Measurements from ENCODE around the gene DIRAS1.

DIRAS1 gene, protein sequence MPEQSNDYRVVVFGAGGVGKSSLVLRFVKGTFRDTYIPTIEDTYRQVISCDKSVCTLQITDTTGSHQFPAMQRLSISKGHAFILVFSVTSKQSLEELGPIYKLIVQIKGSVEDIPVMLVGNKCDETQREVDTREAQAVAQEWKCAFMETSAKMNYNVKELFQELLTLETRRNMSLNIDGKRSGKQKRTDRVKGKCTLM

GRCh38 chr19:2720777-2721569 is at the start of gene DIRAS1:
Gene DIRAS1, minus strand, starts transcription at chr19:2721372. Its CDS starts 3,566 bp downstream, at chr19:2717806.
- DNase-seq (ENCODE audit: low read depth in 2 of 2) = no peak

DNA sequence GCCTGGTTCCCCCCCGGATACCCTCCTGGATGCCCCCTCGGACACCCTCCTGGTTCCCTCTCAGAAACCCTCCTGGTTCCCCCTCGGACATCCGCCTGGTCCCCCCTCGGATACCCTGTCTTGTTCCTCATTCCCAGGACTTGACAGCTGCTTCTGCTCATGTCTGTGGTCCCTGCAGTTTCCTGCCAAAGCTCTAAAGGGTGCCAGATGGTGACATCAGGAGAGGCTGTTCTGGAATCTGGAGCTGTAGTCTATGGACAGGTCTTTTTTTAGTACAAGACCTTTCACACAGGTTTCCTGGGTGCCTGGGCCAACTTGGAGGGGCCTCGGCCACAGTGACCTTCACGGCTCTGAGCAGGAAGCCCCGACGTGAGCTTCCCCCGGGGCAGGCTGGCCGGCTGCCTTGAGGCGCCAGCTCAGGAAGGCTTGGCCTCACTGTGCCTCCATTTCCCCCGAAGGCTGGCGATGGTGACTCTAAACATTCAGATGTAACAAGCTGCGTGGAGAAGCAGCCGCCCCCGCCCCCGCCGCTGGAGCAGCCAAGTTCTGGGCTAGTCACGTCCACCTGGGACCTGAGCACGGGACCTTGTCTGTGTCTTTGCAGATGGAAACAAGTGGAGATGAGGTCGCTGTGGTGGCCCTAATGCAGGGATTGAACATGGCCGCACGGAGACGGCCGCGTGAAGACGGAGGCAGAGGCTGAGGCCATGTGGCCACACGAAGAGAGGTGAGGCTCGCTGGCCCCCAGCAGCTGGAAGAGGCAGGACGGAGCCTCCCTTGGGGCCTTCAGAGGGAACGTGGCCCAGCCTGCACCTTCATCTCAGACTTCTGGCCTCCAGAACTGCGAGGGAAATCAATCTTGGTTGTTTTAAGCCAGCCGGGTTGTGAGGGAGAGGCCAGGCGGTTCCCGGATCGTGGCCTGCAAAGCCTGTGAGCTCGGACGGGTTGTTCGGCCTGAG is 49.2 kb upstream of the DIRAS1 start:
- DNase-seq (ENCODE audit: low read depth in 2 of 2) = no peak

DNA sequence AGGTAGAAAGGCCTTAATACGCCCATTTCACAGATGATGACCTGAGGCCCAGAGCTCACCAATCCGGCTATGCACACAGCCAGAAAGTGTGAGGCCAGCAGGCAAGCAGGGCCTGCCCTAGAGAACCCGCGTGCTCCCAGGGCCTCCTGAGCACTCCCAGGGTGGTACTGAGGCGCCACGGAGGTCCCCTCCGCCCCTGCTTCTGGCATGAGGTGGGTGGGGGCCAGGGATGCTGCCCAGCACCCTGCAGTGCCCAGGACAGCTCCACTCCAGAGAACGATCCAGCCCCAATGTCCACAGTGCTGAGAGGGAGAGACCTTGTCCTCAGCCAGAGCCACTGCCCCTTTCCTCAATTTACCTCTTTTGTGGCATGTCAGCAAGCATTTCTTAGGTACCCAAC is 48.0 kb upstream of the DIRAS1 start:
- no peak for DNase-seq (ENCODE audit: low read depth in 2 of 2)

- DNase-seq (ENCODE audit: low read depth in 2 of 2) = no peak
Measured at GRCh38 chr19:2768365-2769132, 47.4 kb upstream of the DIRAS1 start.

DNA sequence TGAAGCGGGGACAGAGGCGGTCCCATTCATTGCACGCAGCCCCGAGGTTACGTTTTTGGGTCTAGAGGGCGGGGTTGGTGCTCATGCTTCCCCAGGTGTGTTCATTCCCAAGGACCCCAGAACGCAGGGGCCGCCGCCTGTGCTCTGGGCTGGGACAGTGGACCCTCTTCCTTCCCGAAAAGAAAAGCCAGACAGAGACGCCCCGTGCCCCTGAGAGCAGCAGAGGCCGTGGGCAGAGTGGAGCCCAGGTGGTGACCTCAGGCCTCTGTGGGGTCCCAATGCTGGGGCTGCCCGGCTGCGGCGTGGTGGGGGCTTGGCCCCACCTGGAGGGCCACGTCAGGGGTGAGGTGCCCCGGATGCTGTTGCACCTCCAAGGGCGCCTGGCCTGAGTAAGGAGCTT is 46.5 kb upstream of the DIRAS1 start:
- no peak for DNase-seq (ENCODE audit: low read depth in 2 of 2)

DNA sequence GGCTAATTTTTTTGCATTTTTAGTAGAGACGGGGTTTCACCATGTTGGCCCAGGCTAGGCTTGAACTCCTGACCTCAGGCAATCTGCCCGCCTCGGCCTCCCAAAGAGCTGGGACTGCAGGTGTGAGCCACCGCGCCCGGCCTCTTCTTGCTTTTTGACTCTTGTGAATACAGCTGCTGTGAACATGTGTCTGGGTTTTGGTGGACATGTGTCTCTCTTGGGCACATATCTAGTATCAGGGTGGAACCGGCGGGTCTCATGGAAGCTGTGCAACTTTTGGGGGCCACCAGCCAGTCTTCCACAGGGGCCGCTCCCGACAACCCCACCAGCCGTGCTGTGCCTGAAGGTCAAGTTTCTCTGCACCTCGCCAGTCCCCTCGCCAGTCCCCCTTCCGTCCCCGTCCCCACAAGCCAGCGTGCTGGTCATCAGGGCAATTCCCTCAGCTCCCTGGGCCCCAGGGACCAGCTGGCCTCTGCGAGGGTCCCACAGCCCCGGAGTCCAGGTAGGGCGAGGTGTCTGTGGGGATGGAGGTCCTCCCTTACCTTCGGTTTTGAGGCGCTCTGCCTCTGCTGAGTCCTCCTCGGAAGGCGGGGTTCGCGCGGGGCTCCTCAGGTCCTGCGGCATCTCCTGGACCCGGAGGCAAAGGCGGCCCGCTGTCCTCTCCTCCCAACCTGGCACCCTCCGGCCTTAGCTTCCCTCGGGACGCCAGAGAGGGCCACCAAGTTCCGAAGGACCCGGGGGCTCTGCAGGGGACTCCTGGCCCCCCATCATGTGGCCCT is 45.6 kb upstream of the DIRAS1 start:
- no peak for DNase-seq (ENCODE audit: low read depth in 2 of 2)

- DNase-seq (ENCODE audit: low read depth in 2 of 2) = no peak
Measured at GRCh38 chr19:2765376-2765775, 44.2 kb upstream of the DIRAS1 start.

GRCh38 chr19:2764945-2765344 is 43.8 kb upstream of the DIRAS1 start:
- DNase-seq (ENCODE audit: low read depth in 2 of 2) = no peak

GRCh38 chr19:2763687-2764086 is 42.5 kb upstream of the DIRAS1 start:
- no peak for DNase-seq (ENCODE audit: low read depth in 2 of 2)

DNA sequence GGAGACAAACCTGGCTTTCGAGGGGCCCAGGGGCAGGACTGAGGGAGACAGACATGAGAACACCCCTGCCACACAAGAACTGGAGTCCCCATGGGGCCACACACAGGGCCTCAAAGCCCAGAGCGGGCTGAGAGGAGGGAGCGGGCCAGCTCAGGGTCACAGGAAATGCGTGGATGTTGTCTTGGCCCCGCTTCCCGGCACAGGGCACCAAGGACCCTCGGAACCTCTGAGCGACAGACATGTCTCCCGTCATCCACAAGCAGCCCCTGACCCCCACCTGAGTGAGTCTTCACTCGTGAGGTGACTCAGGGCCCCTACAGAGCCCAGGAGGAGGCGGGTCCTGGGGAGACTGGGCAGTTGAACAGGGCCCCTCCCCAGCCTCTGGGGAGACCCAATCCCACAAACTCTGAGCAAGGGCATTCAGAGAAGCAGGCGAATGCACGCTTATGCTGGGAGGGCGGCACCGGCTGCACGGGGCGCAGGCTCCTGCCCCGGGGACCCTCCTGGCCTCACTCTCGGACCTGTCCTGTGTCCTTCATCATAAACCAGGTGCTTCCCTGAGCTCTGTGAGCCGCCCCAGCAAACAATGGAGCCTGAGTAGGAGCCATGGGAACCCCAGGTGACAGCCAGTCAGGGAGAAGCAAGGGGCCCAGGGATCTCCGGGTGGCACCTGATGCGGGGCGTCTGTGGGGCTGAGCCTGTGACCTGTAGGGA is 41.8 kb upstream of the DIRAS1 start:
- no peak for DNase-seq (ENCODE audit: low read depth in 2 of 2)

DNA sequence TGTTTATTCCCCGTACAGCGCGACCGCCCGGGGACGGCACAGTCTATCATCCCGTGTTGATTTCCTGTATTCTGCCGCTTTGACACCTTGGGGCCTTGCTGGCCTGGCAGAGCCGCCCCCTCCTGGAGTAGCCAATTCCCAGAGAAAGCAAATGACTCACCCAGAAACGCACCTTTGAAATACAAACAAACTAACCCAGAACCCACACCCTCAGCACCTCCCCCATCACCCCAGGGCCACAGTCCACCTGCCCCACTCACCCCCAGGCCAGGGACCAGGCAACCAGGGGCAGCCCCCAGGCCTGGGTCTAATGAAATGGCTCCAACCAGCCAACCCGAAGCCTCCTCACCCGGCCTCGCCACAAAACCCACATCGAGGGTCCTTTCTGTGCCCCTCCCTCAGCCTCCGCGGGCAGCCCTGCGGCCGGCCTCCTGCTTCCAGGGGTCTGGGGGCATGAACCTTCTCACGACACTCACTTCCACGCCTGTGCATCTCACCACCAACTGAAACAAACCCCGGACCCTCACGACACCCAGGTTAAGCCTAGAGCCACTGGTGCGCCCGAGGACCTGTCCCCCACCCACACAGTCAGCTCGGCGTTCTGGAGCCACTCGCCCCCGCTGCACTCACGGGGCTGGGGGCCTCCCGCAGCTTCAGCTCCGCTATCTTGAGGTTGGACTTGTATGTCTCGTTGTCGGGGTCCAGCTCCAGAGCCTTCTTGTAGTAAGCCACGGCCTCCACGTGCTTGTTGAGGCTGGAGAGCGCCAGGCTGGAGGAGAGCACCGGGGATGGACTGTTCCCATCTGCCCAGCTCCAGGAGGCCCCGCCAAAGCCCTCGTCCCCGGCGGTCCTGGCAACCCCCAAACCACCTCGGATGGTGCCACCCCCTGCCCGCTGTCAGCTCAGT is 41.0 kb upstream of the DIRAS1 start:
- no peak for DNase-seq (ENCODE audit: low read depth in 2 of 2)

GRCh38 chr19:2761309-2761677 is 40.1 kb upstream of the DIRAS1 start:
- DNase-seq (ENCODE audit: low read depth in 2 of 2) = no peak

DNA sequence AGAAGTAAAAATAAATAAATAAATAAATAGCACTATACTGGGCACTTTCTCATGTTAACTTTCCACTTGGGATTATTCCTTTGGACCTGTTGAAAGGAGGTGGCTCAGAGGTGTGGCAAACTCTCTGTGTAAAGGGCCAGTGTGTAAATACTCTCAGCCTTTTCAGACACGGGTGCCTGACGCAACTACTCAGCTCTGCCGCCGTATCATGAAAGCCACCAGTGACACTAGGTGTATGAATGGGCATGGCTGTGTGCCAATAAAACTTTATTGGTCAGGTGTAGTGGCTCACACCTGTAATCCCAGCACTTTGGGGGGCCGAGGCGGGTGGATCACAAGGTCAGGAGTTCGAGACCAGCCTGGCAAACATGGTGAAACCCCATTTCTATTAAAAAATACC is 38.8 kb upstream of the DIRAS1 start:
- no peak for DNase-seq (ENCODE audit: low read depth in 2 of 2)

DNA sequence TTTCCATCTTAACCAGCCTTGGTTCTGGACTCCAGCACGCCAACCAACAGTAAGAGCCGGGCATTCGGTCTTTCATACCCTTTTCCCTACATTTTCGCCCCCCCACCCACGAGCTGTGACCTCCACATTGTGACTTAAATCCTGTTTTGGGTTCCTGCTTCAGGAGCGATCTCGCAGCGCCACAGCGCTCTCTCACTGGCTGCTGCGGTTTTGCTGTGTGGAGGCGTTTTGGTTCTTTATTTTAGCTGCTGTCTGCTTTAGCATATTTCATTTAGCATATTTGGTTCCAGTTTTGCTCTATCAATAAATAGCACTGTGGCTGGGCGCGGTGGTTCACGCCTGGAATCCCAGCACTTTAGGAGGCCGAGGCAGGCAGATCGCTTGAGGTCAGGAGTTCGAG is 38.2 kb upstream of the DIRAS1 start:
- no peak for DNase-seq (ENCODE audit: low read depth in 2 of 2)

DNA sequence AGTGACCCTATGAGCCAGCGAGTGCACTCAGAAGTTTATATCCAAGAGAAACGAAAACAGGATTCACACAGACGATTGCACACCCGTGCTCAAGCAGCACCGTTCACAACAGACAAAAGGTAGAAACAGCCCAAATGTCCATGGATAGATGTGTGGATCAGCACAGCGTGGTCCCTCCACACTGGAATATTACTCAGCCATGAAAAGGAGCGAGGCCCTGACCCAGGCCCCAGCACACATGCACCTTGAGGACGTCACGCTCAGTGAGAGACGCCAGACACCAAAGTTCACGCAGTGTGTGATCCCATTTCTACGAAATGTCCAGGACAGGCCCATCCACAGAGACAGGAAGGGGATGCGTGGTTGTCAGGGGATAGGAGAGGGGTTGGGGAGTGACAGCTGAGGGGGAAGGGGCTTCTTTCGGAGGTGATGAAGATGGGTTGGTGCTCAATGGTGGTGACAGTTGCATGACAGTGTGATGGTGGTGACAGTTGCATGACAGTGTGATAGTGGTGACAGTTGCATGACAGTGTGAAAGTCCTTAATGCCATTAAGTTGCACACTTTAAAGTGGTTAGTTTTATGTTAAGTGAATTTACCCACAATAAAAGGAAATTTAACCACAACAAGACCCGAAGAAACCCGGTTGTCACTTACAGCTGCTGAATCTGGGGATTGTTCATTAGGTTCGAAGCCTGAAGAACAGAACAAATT is 37.6 kb upstream of the DIRAS1 start:
- DNase-seq (ENCODE audit: low read depth in 2 of 2) = no peak

DNA sequence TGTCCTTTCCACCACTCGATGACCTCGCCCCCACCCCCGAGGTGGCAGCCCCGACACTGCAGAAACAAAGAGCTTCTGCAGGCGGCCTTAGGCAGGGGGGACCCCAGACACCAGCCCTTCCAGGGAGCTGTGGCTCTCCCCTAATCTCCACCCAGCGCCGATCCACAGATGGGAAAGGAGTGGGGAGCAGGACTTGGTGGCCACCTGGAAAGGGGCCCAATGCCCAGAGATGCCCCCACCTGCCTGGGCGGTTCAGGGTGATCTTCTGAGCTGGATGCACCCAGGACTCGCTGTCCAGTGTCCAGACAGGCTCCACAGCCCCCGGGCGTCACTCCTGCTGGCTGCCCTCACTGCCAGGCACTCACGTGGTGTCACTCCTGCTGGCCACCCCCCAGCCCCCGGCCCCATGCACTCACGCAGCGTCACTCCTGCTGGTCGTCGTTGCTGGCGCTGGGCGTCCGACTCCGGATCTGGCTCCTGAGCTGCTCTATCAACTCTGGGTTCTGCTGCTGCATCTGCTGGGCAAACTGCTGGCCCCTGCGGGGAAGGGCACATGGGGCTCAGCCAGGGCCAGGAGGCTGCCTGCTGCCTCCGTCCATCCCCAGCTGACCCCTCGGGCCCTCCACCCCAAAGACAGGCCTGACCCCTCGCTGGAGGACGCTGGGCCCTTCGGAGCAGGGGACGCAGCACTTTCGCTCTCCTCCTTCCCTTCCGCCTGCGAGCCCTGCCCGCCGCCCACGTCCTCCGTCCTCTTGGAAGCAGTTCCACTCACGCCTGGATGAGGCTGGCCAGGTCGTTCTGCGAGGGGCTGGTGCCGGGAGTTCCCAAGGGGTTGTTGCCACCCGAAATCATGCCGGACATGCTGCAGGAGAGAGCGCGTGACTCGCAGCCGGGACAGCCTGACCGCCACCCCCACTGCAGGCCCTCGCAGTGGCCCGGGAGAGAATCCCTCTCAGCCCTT is 36.0 kb upstream of the DIRAS1 start:
- DNase-seq (ENCODE audit: low read depth in 2 of 2) = no peak

- DNase-seq (ENCODE audit: low read depth in 2 of 2) = no peak
Measured at GRCh38 chr19:2756477-2756876, 35.3 kb upstream of the DIRAS1 start.
